CD4-positive, alpha-beta memory T cell (primary cell): ENCODE measurements around the gene DUSP21. TPM values are rescaled to one million over a fixed set of nuclear protein-coding genes. Genes with fewer than 3 reads are reported as not detected.

ENCODE experiments used
- CTCF ChIA-PET: fragments of 350-600 bp; sonication (Branson Sonifier 250); formaldehyde crosslinking; loops from one replicate; lab custom pipeline; 2021; ENCODE audit warnings: inconsistent platforms; ENCODE audit not compliant: partially characterized antibody; lab: Charles Lee
- POLR2A ChIA-PET: fragments of 350-600 bp; sonication (Branson Sonifier 250); formaldehyde crosslinking; loops from one replicate; lab custom pipeline; 2021; ENCODE audit not compliant: partially characterized antibody; lab: Charles Lee
- DNase-seq, 5 donors: peaks; one replicate each; pipeline versions ENCODE4 v3.0.0 to v3.0.0-alpha.2; 2020 to 2022; ENCODE audit warnings: mixed read lengths in 1 of 5
- H3K27ac ChIP-seq: one replicate; pipeline ENCODE4 v1.7.0; 2013; ENCODE audit warnings: low read depth, low read length
- H3K27me3 ChIP-seq: 2 replicates; pipeline ENCODE4 v1.7.0; 2013; ENCODE audit warnings: mild to moderate bottlenecking, low read length, moderate library complexity; ENCODE audit not compliant: insufficient read depth
- H3K36me3 ChIP-seq: 2 replicates; pipeline ENCODE4 v1.7.0; 2013; ENCODE audit warnings: mild to moderate bottlenecking, low read length, moderate library complexity; ENCODE audit not compliant: insufficient read depth
- H3K4me1 ChIP-seq: 2 replicates; pipeline ENCODE4 v1.7.0; 2013; ENCODE audit warnings: mild to moderate bottlenecking, low read length, moderate library complexity; ENCODE audit not compliant: insufficient read depth
- H3K4me3 ChIP-seq, 2 donors: one replicate each; pipeline ENCODE4 v1.7.0; 2013; ENCODE audit warnings: low read length in 2 of 2, mild to moderate bottlenecking in 1 of 2
- H3K9me3 ChIP-seq, 2 donors: one replicate each; pipeline ENCODE4 v1.7.0; 2013; ENCODE audit warnings: low read length in 2 of 2, control low read depth in 1 of 2; ENCODE audit not compliant: control insufficient read depth in 1 of 2
- H3K27ac Mint-ChIP-seq, 7 donors: one replicate each; pipeline ENCODE4 v1.8.0; 2020 to 2021; ENCODE audit warnings: mixed read lengths in 7 of 7, mild to moderate bottlenecking in 6 of 7, inconsistent platforms in 3 of 7, moderate library complexity in 3 of 7
- H3K27me3 Mint-ChIP-seq, 2 donors: one replicate each; pipeline ENCODE4 v1.8.0; 2020 to 2021; ENCODE audit warnings: mixed read lengths in 2 of 2
- H3K36me3 Mint-ChIP-seq, 2 donors: one replicate each; pipeline ENCODE4 v1.8.0; 2020 to 2021; ENCODE audit warnings: mixed read lengths in 2 of 2, inconsistent platforms in 1 of 2, mild to moderate bottlenecking in 1 of 2
- H3K4me1 Mint-ChIP-seq, 4 donors: one replicate each; pipeline ENCODE4 v1.8.0; 2020 to 2021; ENCODE audit warnings: mixed read lengths in 4 of 4, mild to moderate bottlenecking in 1 of 4
- H3K4me3 Mint-ChIP-seq, 8 donors: one replicate each; pipeline ENCODE4 v1.8.0; 2020 to 2021; ENCODE audit warnings: mixed read lengths in 8 of 8, mild to moderate bottlenecking in 7 of 8, moderate library complexity in 6 of 8, inconsistent platforms in 3 of 8
- H3K9me3 Mint-ChIP-seq, 8 donors: one replicate each; pipeline ENCODE4 v1.8.0; 2020 to 2021; ENCODE audit warnings: mixed read lengths in 8 of 8, mild to moderate bottlenecking in 5 of 8, inconsistent platforms in 3 of 8, moderate library complexity in 1 of 8
- intact Hi-C: fragments of 100-400 bp; cut with micrococcal nuclease; formaldehyde crosslinking; loops from one replicate; pipeline ENCODE4 v1.15.1; 2023
- polyA plus RNA-seq, 2 donors: library from polyadenylated mRNA; unstranded; fragments of 300-500 nt; fragmentation: Illumina TruSeq; gene quantifications; one replicate each; pipeline ENCODE4 v1.2.3, GENCODE V29; 2021
- total RNA-seq, 2 experiments: library from RNA; stranded (reverse); gene quantifications; one replicate each; pipeline ENCODE4 v1.2.3, GENCODE V29; 2021

DUSP21 gene
- total and polyA plus RNA-seq, 4 experiments from 2014 or later: not detected

GRCh38 chrX:44871114-44871645 is 27.4 kb downstream of the DUSP21 start:
- no peak for DNase-seq
- peaks cover 3 to 6% of the 10 kb centered on the region in 2 donors for H3K36me3 Mint-ChIP-seq
- CTCF ChIA-PET: no interaction called here
- intact Hi-C loops: loop anchor here (5.0 to 10.0 kb wide), 3 partner anchors 74 to 626 kb away; partner anchors contain the start of gene FUNDC1
- POLR2A ChIA-PET: no interaction called here
- H3K4me3 Mint-ChIP-seq: peak overlapping the region in 6 of 8 donors; percentile 32 to 80 (median 62)
- Histone ChIP-seq H3K36me3 (no peaks in the 10 kb centered on the region), H3K9me3 (no peaks in the 10 kb centered on the region), H3K4me3 (no peak overlapping the region), H3K27me3 (no peaks in the 10 kb centered on the region), H3K4me1 (peaks cover 19% of the 10 kb centered on the region), H3K27ac (no peak overlapping the region)
- H3K27ac Mint-ChIP-seq: peak overlapping the region in 6 of 7 donors; percentile 14 to 89 (median 76)
- H3K9me3 Mint-ChIP-seq: no peaks in the 10 kb centered on the region
- H3K27me3 Mint-ChIP-seq: no peaks in the 10 kb centered on the region
- H3K4me1 Mint-ChIP-seq: peaks cover 7 to 25% (median 19%) of the 10 kb centered on the region in 4 donors

DNA sequence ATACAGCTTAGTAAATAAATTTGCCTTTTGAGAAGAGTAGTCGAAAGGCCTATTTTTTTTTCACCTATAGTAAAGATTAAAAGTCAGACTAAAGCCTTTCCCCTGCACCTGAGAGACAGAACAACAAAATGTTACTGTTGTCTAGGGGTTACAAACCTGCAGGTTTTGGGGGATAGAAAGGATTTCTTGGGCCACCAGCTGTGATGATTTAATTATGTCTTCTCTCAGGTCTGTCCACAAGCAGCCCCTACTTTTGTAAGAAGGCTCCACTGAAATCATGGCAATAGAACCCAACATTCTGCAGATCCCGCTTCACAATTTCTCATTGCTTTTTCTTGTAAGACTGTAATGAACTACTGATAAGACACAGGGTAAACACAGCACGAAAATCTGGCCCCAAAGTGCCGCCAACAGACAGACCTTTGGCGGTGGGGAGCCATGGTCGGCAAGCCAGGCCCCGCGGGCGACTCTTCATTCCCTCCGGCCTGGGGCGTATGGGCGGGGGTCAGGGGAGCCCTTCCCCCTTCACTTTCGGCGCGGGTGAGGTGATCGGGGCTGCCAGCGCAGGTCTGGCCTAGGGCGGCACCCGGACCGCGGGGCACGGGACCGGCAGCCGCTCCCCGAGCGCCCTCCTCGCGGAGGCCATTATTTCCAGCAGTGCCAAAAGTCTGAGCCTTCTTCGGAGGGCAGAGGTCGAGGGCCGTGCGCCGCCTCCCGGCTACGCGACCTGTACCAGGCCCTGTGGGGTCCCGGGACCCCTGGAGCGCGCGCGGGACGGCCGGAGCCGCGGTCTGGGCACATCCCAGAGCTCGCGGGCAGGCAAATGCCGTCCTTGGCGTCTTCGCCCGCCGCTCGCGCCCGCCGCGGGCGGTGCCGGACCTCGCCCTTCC is 28.4 kb downstream of the DUSP21 start:
- no peaks in the 10 kb centered on the region for H3K36me3 ChIP-seq
- peaks cover 27% of the 10 kb centered on the region for H3K4me1 ChIP-seq
- POLR2A ChIA-PET: interaction anchor here (0.7 to 1.4 kb wide), 8 partner anchors 10 to 914 kb away, joined by 3 to 6 read pairs (median 4); partner anchors contain the start of gene FUNDC1
- Mint-ChIP-seq H3K4me1 (peaks cover 7 to 34% (median 26%) of the 10 kb centered on the region in 4 donors), H3K27me3 (no peaks in the 10 kb centered on the region), H3K36me3 (peaks cover 6 to 10% of the 10 kb centered on the region in 2 donors), H3K27ac (peak overlapping the region; percentile 93 to 99 (median 97)), H3K4me3 (peak overlapping the region; percentile 92 to 100 (median 96)), H3K9me3 (no peaks in the 10 kb centered on the region)
- intact Hi-C loops: loop anchor here (5.0 to 10.0 kb wide), 3 partner anchors 73 to 627 kb away; partner anchors contain the start of gene FUNDC1
- CTCF ChIA-PET: no interaction called here
- DNase-seq: peak in 4 of 5 donors; percentile 52 to 63 (median 58)
- H3K27ac ChIP-seq: peak overlapping the region; percentile 85
- H3K27me3 ChIP-seq: no peaks in the 10 kb centered on the region
- H3K9me3 ChIP-seq: no peaks in the 10 kb centered on the region
- peak overlapping the region in 1 of 2 donors; percentile 62 for H3K4me3 ChIP-seq

- peaks cover 9 to 38% (median 28%) of the 10 kb centered on the region in 4 donors for H3K4me1 Mint-ChIP-seq
- peaks cover 6 to 10% of the 10 kb centered on the region in 2 donors for H3K36me3 Mint-ChIP-seq
- peak within 1 kb of the TSS; percentile 93 to 100 (median 99) for H3K4me3 Mint-ChIP-seq
- H3K9me3 ChIP-seq: no peaks in the 10 kb centered on the region
- peaks cover 30% of the 10 kb centered on the region for H3K4me1 ChIP-seq
- DNase-seq: peak; percentile 97 to 99 (median 99)
- H3K4me3 ChIP-seq: peak within 1 kb of the TSS; percentile 62 to 73
- intact Hi-C loops: loop anchor here (1.0 to 10.0 kb wide), 4 partner anchors 72 to 628 kb away; partner anchors contain the start of gene FUNDC1
- H3K27me3 ChIP-seq: no peaks in the 10 kb centered on the region
- ChIA-PET POLR2A (interaction anchor here (0.7 to 1.4 kb wide), 9 partner anchors 9 to 915 kb away, joined by 3 to 6 read pairs (median 4); partner anchors contain the start of gene FUNDC1), CTCF (no interaction called here)
- H3K27ac Mint-ChIP-seq: peak within 1 kb of the TSS; percentile 97 to 100 (median 99)
- no peaks in the 10 kb centered on the region for H3K9me3 Mint-ChIP-seq
- H3K36me3 ChIP-seq: no peaks in the 10 kb centered on the region
- no peaks in the 10 kb centered on the region for H3K27me3 Mint-ChIP-seq
- peak within 1 kb of the TSS; percentile 85 for H3K27ac ChIP-seq
Observed at GRCh38 chrX:44872821-44873414, 29.1 kb downstream of the DUSP21 start, which contains the start of gene KDM6A. KDM6A (plus strand) TSS chrX:44873188; CDS start chrX:44873552, 364 bp downstream.

DNA sequence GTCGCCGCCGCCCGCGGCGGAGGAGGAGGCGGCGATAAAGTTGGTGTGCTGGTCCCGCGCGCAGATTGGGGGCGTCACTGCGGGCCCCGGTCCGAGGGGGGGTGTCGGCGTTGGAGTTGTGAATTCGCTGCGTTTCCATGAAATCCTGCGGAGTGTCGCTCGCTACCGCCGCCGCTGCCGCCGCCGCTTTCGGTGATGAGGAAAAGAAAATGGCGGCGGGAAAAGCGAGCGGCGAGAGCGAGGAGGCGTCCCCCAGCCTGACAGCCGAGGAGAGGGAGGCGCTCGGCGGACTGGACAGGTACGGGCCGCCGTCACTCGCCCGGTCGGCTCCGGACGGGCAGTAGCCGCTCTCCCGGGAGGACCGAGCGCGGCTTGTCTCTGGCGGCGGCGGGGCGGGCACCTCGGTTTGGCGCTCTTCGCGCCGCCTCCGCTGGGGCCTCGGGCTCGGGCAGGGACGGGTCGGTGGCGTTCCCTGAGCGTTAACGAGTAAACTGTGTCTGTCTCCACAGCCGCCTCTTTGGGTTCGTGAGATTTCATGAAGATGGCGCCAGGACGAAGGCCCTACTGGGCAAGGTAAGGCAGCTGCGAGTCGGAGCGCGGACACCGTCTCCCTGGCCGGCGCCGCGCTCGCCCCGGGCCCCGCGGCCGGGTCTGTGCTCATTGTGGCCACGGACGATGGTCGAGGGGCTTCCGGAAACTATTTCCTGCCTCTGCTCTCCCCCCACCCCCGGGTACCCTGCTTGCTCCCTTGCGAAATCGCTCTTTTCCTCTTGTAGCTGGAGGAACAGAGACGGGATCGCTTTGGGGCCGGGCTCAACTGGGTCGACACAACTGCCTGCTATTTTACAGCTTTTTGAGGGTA is 29.8 kb downstream of the DUSP21 start:
- Mint-ChIP-seq H3K9me3 (no peaks in the 10 kb centered on the region), H3K36me3 (peaks cover 6 to 10% of the 10 kb centered on the region in 2 donors), H3K4me1 (peaks cover 9 to 46% (median 29%) of the 10 kb centered on the region in 4 donors)

DNA sequence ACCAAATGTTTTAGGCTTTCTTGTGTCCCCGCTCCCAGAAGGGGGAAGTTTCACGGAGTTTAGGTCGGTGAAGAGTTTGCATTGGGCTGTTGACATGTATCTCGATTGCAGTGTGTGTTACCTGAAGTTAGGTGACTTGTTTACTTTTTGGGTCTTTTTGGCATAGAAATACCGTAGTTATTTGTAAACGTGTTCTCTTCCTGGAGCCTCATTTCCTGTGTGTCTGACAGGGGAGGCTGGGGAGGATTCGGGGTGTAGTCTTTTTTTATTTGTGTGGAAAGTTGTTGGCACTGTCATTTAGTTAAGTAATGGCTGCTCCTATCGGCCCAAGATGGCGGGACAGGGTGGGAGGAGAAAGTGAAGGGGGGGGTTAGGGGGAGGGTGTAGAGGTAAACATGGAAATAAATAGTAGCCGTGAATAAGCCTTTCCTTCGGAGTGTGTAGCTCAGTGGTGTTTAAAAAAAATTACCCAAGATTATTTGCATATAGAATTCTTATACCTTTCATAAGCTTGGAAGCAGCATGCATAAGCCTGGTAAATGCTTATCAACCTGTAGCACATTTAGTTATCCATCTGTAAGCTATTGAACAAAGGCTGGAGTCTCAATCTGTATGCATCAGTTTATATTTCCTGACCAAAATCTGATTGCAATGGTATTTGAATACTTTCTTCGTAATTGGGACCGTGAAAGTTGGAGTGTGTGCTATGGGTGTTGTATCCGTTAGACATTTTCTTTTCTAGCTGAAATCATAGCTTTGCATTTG is 30.8 kb downstream of the DUSP21 start:
- DNase-seq: peak; percentile 46 to 68 (median 52)
- peak overlapping the region; percentile 97 to 100 (median 99) for H3K27ac Mint-ChIP-seq
- intact Hi-C loops: loop anchor here (5.0 to 10.0 kb wide), 3 partner anchors 70 to 630 kb away; partner anchors contain the start of gene FUNDC1
- Histone ChIP-seq H3K9me3 (no peaks in the 10 kb centered on the region), H3K4me3 (peak overlapping the region; percentile 62 to 73), H3K36me3 (no peaks in the 10 kb centered on the region), H3K27ac (peak overlapping the region; percentile 85), H3K4me1 (peaks cover 45% of the 10 kb centered on the region), H3K27me3 (no peaks in the 10 kb centered on the region)
- peak overlapping the region; percentile 93 to 100 (median 99) for H3K4me3 Mint-ChIP-seq
- peaks cover 11 to 53% (median 33%) of the 10 kb centered on the region in 4 donors for H3K4me1 Mint-ChIP-seq
- H3K9me3 Mint-ChIP-seq: no peaks in the 10 kb centered on the region
- ChIA-PET CTCF (interaction anchor here (1.0 kb wide), 1 partner anchor 195 kb away, joined by 3 read pairs; no protein-coding TSS in a partner anchor), POLR2A (interaction anchor here (0.8 to 1.7 kb wide), 3 partner anchors 24 to 195 kb away, joined by 3 to 7 read pairs (median 5); no protein-coding TSS in a partner anchor)
- no peaks in the 10 kb centered on the region for H3K27me3 Mint-ChIP-seq
- H3K36me3 Mint-ChIP-seq: peaks cover 6 to 10% of the 10 kb centered on the region in 2 donors

More for the DNA sequence above, 29.8 kb downstream of the DUSP21 start:
- ChIA-PET POLR2A (interaction anchor here (0.7 to 1.7 kb wide), 10 partner anchors 9 to 916 kb away, joined by 3 to 7 read pairs (median 4); no protein-coding TSS in a partner anchor), CTCF (interaction anchor here (0.7 kb wide), 1 partner anchor 196 kb away, joined by 3 read pairs; no protein-coding TSS in a partner anchor)
- Mint-ChIP-seq H3K4me3 (peak overlapping the region; percentile 93 to 100 (median 99)), H3K27ac (peak overlapping the region; percentile 97 to 100 (median 99)), H3K27me3 (no peaks in the 10 kb centered on the region)
- no peaks in the 10 kb centered on the region for H3K27me3 ChIP-seq
- H3K4me3 ChIP-seq: peak overlapping the region; percentile 62 to 73
- peaks cover 38% of the 10 kb centered on the region for H3K4me1 ChIP-seq
- H3K27ac ChIP-seq: peak overlapping the region; percentile 85
- intact Hi-C loops: loop anchor here (1.0 to 10.0 kb wide), 4 partner anchors 71 to 629 kb away; partner anchors contain the start of gene FUNDC1
- no peaks in the 10 kb centered on the region for H3K9me3 ChIP-seq
- peak; percentile 62 to 77 (median 69) for DNase-seq
- no peaks in the 10 kb centered on the region for H3K36me3 ChIP-seq
